GM18951 (cell line): Measurements from ENCODE around the gene FIBCD1.

Source experiments
- POLR2A ChIP-seq: IDR thresholded peaks from 4 replicates; pipeline ENCODE4 v1.6.1; 2011; ENCODE audit warnings: mild to moderate bottlenecking; ENCODE audit not compliant: insufficient read length, insufficient read depth; ENCODE audit errors: extremely low read depth
- in situ Hi-C: fragments of 300-500 bp; cut with MboI; formaldehyde crosslinking; loops from one replicate; pipeline ENCODE4 v1.12.0; 2022; ENCODE audit warnings: low sequenced_read_pairs, mixed read lengths, inconsistent platforms; ENCODE audit not compliant: unreplicated experiment

FIBCD1 gene

DNA sequence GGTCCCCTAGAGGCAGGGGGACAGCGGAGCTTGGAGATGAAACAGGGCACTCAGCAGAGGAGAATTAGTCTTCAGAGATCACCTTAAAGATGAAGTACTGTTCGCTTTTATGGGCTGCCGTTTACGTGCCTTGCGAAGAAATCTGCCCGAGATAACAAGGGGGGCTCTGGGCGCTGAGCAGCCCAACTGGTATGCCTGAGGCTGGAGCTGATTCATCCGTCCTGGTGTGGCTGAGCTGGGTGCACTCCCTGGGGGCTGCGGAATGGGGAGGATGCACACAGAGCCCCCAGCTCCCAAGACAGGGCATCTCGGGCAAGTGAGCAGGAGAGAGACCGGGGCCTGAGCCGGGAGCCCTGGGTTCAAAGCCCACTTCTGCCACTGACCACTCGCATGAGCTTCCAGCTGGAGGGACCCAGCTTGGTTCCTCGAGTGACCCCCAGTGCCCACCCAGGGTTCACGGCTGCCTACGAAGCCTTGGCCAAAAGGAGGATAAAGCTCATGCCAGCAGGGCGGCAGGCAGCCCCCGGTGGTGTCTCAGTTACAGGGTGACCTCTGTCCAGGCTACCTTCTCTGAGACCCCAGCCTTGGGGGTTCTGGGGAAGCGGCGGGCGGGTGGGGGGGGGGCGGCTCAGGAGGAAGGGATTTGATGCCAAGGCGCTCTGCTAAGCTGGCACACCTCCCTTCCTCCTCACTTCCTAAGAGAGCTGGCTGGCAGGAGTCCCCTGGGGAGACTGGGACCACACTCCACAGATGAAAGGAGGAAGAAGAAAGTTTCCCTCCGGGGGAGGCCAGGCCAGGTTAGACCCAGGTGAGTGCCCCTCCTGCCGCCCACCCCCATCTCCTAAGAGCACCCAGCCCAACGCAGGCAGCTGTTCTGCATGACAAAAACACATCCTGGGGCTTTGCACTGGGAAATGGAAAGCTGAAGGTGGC lies 5.7 kb downstream of the FIBCD1 start:
- no peak for TF ChIP-seq POLR2A
- in situ Hi-C loops: no loop called here

DNA sequence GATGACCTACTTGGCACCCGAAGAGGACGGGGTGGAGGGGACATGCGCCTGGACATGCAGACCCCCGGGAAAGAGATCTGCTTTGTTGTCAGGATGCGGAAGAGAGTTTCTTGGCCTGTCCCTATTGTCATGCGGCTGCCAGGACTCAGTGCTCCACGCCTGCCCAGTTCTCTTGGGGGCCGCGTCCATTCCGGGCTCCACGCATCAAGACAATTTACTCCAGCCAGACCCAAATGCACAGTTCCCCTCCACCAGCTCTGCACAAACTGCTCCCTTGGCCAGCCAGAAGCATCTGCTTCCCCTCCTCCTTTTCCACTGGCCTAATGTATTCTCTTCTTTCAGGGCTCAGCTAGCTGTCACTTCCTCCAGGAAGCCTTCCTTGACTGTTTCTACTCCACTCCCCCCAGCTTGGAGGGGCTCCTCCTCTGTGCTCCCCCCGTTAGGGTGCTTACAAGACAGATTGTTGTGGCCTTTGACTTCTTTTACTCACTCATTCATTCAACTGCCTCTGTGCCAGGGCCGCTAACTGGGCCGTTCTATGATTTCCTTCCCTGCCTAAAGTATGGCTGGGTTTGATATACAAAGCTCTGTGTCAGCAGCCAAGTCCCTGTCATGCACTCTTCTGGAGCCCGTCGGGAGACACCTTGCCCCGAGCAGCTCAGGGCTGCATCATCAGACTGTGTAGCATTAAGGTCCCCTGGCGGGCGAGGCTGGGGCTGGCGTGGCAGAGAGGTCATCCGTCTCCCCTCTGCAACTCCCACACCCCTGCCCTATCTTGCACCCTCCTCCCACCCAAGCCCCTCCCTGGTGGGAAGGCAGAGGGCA lies 6.6 kb downstream of the FIBCD1 start:
- in situ Hi-C loops: no loop called here
- no peak for TF ChIP-seq POLR2A

DNA sequence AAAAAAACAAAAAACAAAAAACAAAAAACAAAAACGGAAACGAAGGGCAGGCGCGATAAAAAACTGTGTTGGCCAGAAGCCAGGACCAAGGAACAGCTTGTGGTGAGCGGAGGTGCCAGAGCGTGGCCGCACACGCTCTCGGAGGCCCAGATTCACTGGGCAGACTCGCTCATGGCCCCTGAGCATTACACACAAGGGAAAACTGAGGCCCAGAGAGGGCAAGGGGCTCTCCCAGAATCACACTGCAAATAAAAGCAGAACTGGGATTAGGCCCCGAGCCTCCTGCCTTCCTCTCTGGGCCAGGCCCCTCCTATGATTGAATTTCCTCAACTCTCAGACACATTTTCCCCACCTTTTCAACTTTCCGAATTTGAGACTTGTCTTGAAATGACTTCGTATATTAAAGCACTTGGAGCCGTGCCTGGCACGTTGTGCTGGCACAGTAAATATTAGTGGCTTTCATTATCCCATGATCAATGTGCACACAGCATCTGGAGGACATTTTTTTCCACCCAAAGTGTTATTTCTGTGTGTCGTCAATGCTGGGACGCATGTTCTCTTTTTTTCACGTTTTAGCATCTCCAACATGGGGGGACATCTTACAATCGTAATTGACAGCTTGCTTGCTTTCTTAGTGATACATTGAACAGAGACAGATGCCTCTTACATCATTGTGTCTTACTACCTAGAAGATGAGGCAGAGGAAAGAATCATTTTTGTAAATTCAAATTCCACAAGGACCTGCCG lies 7.4 kb downstream of the FIBCD1 start:
- no peak for TF ChIP-seq POLR2A
- in situ Hi-C loops: no loop called here

DNA sequence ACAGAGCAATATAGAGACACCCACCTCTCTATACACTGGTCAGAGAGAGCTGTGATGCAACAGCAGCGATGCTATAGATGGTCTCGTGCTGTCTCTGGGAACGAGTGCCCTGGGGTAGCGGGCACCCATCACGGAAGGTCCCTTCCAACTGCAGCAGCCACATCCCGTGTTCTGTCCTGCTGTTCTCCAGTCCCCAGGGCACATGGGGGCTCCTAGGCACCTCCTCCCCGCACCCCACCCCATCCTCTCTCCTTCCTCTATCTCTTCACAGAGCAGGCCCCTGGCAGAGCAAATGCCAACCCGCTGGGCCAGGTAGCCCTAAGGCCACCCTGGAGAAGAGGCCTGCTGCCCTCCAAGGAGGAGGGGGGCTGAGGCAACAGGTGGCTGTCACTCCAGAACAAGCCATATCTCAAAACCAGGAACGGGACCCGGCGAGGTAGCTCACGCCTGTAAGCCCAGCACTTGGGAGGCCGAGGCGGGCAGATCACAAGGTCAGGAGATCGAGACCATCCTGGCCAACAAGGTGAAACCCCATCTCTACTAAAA lies 8.2 kb downstream of the FIBCD1 start:
- TF ChIP-seq POLR2A: no peak
- in situ Hi-C loops: no loop called here

DNA sequence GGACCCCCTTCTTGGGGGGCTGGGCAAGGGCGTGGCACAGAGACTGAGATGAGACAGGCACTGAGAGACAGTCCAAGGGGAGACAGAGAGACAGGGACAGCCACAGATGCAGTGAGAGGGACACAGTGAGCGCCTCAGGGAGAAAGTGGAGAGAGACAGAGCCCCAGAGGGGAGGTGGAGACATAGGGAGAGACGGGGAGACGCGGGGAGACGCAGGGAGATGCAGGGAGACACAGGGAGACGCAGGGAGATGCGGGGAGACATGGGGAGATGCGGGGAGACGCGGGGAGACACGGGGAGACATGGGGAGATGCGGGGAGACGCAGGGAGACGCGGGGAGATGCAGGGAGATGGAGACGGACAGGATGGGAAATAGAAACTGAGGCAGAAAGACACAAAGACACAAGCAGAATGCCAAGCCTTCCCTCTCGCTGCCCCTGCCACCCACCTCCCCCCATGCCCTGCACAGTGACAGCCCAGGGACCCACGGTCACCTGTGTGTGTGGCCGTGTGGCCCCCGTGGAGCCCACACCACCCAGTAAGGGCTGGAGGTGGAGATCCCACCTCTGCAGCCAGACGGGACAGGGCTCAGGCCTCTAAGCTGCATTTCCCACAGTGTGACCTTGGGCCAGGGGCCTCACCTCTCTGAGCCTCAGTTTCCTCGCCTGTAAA lies 8.8 kb downstream of the FIBCD1 start:
- in situ Hi-C loops: no loop called here
- TF ChIP-seq POLR2A: no peak

DNA sequence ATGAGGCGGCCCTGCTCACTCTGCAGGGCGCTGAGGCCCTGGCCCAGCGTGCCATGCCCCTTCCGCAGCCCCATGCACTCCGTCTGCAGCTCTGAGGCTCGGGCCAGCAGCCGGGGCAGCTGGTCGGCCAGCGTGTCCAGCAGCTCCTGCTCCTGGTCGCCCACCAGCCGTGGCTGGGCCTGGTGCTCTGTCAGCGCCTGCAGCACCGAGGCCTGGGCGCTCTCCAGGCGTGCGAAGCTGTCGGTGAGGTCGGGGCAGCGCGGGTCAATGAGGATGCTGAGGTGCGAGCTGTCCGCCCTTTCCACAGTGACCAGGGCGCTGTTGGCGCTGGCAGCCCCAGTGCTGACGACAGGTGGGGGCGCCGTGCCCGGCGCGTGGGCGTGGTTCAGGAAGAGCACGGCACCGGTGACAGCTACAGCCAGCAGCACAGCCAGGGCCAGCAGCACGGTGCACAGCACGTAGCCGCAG lies 9.4 kb downstream of the FIBCD1 start:
- in situ Hi-C loops: no loop called here
- TF ChIP-seq POLR2A: no peak

DNA sequence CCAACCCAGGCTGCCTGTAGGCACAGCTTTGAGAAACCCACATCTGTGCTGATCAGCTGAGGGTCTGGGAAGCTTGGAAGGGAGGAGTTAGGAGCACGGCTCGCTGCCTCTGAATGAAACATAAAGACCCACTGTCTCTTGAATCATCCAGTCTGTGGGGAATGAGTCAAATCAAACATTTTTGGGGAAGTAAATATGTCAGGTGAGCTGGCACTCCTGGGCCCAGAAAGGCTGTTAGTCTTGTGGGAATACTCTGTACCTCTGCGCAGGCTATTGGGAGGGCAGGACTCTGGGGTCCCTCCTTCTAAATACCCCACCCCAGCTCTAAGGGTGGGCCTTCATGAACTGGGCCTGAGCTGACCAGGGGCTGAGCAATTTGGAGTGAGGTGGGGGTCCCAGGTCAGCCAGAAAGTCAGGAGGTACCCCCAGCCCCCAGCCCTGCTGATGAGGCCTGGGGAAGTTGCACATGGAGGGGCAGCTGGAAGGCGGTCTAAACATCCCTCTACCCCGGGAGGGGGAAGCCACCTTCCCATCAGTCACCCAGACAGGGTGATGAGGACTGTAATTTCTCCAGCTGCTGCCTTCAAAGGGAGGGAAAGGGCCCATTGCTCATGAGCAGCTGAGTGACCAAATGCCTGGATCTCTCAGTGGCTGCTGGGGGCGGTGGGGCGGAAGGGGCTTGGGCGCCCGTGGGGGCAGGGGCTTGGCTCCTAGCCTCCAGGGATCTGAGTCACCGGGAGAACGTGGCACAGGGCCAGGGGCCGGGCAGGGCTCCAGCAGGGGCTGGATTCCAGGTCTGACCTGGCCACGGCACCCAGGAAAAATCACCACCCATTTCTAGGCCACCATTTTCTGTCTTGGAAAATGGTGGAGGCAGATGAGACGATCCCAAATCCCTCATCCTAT lies 10.8 kb downstream of the FIBCD1 start:
- no peak for TF ChIP-seq POLR2A
- in situ Hi-C loops: no loop called here

DNA sequence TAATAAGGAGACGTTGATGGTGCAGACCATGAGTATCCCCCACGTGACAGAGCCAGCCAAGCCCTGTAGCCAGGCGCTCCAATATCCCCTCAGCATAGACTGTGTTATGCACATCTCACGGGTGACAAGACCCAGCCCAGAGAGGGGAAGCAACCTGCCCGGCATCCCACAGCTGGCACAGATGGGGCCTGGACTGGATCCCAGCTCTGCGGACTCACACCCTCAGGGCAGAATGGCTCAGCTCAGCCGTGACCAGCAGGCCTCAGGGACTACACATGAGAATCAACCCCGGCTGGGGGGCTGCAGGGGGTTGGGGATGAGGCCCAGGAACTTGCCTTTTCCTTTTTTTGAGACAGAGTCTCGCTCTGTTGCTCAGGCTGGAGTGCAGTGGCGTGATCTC lies 11.7 kb downstream of the FIBCD1 start:
- in situ Hi-C loops: no loop called here
- no peak for TF ChIP-seq POLR2A

DNA sequence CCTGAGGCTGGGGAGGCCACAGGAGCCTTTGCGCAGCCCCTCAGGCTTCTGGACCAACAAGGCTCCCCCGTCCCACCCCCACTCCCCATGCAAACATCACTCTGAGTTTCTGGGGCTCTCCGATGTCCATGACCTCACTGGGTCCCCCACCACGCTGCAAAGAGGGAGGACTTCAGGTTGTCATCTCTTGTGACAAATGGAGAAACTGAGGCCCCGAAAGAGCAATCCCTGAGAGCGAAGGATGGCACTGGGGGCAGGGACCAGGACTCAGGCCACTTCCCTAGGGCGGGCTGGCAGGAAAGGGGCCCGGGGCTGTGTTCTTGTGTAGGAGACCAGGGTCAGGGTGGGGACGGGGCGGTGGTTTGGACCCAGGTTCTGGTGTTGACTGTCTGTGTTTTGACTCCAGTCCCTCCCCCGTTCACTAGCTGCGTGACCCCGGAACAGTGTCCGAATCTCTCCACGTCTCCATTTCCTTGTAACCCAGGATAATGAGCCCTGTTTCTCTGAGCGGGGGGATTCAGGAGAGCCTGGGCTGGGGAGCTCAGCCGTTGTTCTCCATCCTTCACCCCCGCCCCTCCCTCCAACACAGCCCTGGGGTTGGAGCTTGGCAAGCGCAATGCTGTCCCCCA lies 13.9 kb downstream of the FIBCD1 start:
- in situ Hi-C loops: no loop called here
- no peak for TF ChIP-seq POLR2A

DNA sequence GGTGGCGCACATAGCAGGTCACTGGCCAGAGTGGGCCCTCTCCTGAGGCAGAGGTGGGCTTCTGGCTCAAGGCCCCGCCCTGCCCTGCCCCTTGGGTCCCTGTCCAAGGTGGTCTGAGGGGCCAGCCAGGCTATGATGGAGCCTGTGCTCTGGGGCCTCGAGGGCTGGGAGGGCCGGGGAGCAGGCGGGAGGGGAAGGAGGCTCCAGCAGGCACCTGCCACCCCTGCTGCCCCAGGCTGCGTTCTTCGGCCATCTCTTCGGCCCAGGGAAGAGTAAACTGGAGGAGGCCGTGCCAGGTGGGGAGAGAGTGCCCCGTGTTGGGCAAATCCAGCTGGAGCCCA lies 14.6 kb downstream of the FIBCD1 start:
- TF ChIP-seq POLR2A: no peak
- in situ Hi-C loops: no loop called here

DNA sequence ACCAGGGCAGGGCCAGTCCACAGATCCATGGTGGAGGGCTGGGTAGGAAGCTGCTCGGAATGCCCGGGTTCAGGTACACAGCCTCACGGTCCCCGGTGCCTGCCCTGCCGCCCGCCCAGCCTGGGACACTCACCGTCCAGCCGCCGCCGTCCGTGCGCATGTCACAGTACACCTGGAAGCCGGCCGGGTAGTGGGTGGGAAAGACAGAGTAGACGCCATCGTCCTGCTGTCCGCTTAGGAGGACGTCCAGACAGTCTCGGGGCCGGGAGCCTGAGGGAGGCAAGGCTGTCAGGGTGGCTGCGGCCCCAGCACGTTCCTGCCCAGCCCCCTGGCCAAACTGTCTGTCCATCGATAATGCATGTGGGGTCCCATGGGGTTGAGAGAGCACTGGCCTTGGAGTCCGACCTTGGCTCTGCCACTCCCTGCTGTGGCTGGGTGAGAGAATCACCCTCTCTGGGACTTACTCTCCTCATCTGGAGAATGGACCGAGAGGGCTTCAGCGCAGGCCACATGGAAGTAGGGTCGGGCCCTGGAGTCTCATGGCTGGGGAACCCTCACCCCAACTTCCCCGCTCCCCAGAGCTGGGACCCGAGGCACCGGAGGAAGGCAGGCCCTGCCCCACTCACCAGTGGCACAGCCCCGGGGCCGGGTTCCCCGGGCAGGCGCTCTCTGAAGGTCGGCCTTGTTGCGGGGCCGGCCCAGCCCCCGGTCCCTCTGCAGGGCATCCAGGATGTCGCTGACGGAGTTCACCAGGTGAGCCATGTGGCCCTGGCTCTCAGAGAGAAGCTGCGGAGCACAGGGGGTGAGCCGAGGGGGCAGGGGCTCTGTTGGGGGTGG lies 15.2 kb downstream of the FIBCD1 start:
- in situ Hi-C loops: no loop called here
- no peak for TF ChIP-seq POLR2A
